NCI-H146 treated with DMSO at 0.1 percent for 48 hours (cell line): ENCODE results near the gene TM4SF18.

ENCODE experiments used
- DNase-seq: peaks from one replicate; lab custom pipeline; 2025; ENCODE audit not compliant: unreplicated experiment; lab: John Stamatoyannopoulos, UW

The TM4SF18 gene

DNA sequence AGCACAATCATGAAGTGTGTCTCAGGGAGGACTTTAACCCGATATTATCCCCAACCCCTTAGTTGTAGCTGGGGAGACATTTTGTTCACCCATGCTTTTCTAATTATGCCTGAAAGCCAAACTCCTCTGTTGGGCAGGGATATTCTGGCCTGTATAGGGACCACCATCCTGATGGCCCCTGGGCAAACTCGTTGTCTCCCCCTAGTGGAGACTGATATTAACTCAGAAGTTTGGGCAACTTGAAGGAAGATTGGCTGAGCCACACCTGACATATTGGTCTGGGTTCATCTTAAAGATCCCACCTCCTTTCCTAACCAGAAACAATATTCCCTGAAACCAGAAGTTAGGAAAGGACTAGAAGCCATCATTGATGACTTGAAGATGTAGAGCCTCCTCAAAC lies 42.3 kb downstream of the TM4SF18 start:
- DNase-seq: peak; percentile 20

DNA sequence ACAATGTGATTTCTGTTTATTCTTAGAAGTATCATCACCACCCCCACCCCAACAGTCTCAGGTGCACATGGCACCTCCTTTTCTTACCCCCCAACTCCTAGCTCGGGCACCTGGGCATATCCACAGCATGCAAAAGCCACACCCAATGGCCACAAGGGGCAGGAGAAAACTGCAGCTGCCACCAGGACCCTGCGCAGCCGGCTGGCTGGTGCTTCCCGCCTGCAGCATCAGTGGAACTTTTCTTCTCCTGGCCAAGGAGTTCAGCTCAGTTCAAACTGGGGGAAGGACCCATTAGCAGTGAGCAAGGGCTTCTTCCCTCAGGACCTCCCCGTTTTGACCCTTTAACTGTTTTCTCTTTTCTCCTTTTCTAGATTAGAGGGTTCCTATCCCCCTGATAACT lies 44.8 kb downstream of the TM4SF18 start:
- DNase-seq: no peak

DNA sequence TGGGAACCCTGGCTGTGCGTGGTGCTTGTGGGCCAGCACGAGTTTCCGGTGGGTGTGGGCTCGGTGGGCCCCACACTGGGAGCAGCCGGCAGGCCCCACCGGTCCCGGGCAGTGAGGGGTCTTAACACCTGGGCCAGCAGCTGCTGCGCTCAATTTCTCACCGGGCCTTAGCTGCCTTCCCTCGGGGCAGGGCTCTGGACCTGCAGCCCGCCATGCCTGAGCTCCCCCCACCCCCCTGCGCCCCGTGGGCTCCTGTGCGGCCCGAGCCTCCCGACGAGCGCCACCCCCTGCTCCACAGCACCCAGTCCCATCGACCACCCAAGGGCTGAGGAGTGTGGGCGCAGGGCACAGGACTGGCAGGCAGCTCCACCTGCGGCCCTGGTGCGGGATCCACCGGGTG lies 49.4 kb downstream of the TM4SF18 start:
- no peak for DNase-seq

DNA sequence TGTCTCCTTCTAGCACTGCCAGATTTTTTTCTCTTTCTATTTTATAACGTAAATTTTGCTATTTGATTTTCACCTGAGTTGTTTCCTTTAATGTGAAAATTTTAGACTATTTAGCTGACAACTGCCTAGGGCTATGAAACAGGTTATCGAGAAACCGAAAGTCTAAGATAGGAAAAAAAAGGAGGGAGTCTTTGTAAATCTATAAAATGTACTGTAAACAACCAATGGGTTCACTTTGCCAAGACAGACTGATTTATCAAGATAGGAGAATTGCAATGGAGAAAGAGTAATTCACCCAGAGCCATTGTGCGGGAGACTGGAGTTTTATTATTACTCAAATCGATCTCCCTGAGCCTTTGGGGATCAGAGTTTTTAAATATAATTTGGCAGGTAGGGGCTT lies 50.0 kb downstream of the TM4SF18 start:
- no peak for DNase-seq

DNA sequence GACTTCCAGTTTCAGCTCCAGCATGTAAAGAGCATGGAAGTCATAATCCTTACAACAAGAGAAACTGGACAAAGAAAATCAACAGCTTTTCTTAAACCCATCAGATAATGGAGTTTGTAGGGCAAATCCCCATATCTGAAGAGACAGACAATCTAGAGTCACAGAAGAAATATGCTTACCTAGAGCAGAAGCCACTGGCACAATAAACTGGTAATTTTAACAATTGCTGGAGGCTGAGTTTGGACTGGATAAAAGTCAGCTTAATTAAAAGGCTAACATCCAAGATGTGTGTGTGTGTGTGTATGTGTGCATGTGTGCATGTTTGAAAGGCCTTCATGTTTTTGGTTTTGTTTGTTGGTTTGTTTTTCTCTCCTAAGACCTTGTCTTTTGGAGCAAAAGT lies 50.6 kb downstream of the TM4SF18 start:
- DNase-seq: no peak

DNA sequence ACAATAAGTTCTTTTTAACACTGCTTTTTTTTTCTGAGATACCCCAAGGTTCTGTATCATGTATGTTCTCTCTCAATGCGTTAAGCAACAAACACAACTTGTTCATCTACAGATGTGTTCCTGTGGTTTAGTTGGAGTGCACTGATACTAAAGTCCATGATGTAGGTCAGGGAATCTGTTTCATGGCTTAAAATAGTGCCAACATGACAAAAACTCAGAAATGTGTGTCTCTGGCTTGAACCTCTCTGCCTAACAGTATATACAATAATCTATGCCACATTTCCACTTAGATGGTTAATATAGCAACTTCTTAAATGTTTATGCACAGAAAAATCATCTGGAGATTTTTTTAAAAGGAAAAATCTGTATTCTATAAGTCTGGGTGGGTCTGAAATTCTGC lies 51.1 kb downstream of the TM4SF18 start:
- no peak for DNase-seq

DNA sequence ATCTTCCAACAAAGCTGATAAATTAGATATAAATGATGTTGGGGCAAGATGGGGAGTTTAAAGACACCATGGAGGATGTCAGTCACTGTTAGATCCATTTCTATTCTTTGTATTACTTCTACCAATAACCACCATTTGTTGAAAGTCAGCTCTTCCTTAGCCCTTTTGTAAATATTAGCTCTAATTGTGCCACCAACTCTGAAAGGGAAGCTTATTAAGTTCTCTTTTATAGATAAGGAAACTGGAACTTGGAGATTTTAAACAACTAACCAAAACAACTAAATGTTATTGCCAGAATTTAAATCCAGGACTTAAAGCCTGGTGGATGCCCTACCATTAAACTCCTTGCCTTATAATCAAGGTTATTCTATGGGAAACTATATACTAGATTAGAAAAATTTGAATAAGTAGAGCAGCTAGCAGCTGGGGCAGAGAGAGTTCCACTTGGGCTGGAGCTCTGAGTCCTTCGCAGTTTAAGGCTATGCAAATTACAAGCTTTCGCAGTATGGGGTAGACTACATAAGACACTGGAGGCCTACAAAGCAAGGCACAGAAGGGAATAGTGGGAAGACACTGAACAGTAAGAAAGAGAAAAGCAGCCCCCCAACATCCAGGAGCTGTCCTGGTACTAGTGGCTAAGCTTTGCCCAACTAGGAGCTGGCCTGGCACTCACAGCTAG lies 52.6 kb downstream of the TM4SF18 start:
- DNase-seq: peak; percentile 39

DNA sequence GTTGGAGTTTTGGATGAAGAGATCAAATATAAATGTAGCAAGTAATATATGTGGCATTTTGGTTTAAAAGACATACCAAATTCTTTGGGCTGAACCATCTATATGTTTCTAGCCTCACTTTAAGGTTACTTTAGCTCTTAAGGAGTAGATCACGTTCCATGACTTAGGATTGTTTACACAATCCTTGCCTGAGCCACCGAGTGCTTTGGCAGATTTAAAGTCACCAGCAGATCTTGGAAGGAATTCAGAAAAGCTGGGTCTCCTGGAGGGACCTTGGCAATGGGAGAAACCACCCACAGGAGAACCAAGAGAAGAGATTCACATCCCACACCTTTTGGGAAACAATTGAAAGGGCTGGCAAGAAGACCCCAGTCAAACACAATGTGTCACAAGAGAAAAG lies 54.5 kb downstream of the TM4SF18 start:
- no peak for DNase-seq

DNA sequence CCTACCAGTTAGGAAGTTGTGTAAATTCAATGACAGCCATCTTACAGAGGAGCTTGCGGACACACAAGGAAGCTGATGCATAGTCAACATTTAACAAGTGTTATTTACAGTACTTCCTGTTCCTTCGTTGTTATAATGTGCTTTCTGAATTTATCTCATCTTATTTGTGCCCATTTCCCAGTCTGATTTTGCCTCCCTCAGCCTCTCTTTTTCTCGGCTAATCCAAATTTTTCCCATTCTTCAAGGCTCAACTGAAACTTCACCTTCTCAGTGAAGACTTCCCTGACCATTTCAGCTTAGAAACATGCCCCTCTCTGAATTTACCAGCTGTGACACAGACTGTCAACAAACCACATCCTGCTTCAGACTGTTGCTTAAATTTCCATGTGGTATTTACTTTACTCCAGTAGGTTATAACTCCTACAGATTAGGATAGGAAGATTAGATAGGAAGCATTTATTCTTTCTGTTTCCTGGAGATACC lies 56.1 kb downstream of the TM4SF18 start:
- peak; percentile 32 for DNase-seq

DNA sequence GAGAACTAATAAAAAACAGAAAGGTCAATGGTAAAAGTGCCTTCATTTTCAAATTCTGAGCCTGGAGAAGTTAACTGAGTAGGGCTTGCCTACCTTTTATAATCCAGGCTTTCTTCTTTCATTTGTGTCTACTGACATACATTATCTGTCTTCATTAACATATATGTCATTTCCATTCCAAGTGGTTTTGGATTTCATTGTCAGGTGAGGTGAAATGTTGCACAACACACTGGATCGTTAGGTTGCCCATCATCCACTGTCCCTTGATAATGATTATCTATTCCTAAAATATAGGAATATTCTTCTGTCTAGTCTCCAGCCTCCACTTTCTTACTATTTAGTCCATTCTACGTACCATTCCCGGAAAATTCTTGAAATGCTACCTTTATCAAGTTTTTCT lies 56.8 kb downstream of the TM4SF18 start:
- no peak for DNase-seq

DNA sequence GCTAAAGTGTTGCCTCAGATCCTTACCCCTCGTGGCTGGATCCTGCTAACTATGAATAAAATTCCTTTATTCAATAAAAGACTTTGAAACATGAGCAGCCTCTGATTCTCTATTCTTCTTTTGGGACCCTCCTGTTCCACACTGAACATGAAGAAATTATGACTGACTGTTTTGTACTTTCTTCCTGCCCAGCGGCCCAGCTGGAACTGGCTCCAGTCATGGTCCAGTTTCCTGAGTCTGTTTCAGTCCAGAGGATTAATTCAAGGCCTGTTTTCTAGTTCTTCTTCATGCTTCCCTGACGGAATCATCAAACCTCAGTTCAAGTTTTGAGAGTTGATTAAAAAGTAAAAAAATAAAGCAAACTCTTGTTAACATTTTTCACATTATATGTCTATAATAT lies 59.2 kb downstream of the TM4SF18 start:
- DNase-seq: no peak

DNA sequence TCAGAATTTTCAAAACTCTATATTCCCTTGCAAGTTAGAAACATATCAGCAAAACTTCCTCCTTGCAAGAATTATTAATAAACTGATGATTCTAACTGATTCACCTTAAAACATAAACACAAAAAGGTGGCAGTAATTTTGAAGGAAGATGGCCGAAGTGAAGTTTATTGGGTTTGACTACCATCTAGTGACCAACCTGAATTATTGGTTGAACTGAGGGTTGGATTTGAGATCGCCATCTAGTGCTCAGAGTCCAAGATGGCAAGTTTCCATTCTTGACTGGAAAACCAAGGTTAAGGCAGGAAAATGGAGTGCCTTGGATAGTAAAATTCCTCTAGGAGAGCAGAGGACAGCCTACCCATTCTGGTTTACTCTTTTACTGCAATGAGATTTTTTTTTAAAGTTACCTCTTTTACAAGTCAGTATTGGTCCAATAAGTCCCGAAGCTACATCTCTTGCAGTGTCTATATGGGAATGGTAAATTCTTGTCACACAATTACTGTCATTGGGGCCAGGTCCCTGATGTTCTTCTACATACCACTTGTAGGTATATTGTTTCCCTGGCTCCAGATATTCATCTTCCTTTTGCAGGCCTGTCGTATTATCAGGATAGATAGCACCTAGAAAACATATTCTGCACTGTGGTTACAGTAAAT lies 60.2 kb downstream of the TM4SF18 start:
- peak; percentile 90 for DNase-seq

DNA sequence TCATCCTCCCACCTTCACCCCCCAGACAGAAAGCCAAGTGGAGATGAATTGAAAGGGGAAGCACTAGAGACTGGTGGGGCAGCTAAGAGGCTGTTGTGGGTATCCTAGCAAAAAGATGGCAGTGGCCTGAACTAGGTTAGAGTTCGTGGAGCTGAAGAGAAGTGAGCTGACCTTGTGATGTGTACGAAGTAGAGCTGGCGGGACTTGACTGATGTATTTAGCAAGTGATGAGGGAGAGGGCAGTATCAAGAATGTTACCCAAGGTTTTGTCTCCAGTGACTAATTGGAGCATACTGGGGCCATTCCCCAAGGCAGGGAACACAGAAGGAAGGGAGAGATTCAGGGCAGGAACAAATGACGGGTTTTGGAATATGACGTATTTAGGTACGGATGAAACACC lies 61.8 kb downstream of the TM4SF18 start:
- no peak for DNase-seq

DNA sequence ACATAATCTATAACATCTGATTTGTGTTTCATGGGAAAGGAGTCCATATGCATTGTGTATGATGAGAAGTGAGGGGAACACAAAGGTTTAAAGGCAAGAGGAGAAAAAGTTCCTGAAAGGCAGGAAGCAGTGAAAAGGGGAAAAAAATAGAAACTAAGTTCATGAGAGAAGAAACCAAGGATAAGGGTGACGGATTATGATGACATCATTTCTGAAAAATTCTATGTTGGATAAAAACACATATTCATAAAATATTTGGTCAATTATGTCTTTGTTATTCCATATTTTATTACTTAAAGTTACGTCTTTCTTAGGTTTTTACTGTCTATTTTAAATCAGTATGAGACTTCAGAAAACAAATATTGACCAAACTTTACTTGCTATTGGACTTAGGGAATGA lies 63.3 kb downstream of the TM4SF18 start:
- DNase-seq: no peak

DNA sequence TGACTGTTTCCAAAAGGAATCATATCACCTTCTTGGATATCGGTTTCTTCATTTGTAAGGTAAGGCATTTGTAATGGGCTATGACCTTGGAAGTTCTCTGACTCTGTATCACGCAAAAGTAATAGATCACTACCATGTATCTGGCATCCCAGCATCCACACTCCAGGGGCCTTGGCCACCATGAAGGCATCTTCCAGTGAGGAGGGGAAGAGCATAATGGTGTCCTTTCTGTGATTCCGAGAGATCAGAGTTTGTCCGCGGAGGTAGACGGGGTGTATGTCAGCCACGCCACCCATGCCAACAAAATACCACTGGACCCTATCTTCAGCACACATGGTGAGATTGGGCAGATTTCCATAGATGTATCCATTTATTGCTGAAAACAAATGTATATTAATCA lies 63.7 kb downstream of the TM4SF18 start:
- no peak for DNase-seq
